Hematopoietic multipotent progenitor cell treated with erythropoietin and hydrocortisone succinate and interleukin-3 and kit ligand, for 15 days (in vitro differentiated cells): ENCODE results near the gene PCDH19.

Source experiments
- DNase-seq: peaks from one replicate; pipeline ENCODE4 v3.0.0-alpha.2; 2015; ENCODE audit warnings: low spot score

Gene PCDH19

GRCh38 chrX:100297728-100298127 lies 112.3 kb downstream of the PCDH19 start:
- DNase-seq: no peak

- no peak for DNase-seq
Observed at GRCh38 chrX:100296183-100296753, 113.8 kb downstream of the PCDH19 start.

- no peak for DNase-seq
Observed at GRCh38 chrX:100294965-100295364, 115.1 kb downstream of the PCDH19 start.

- DNase-seq: no peak
Observed at GRCh38 chrX:100289066-100289558, 121.0 kb downstream of the PCDH19 start.

GRCh38 chrX:100277231-100277630 lies 132.8 kb downstream of the PCDH19 start:
- no peak for DNase-seq

GRCh38 chrX:100274916-100275315 lies 135.2 kb downstream of the PCDH19 start:
- no peak for DNase-seq

- no peak for DNase-seq
Observed at GRCh38 chrX:100265179-100265578, 144.9 kb downstream of the PCDH19 start.

GRCh38 chrX:100264200-100264599 lies 145.9 kb downstream of the PCDH19 start:
- DNase-seq: no peak

GRCh38 chrX:100263650-100264049 lies 146.4 kb downstream of the PCDH19 start:
- DNase-seq: no peak

GRCh38 chrX:100248885-100249493 lies 161.1 kb downstream of the PCDH19 start:
- DNase-seq: no peak

GRCh38 chrX:100247826-100248225 lies 162.2 kb downstream of the PCDH19 start:
- no peak for DNase-seq

- no peak for DNase-seq
Observed at GRCh38 chrX:100244681-100245080, 165.4 kb downstream of the PCDH19 start.
